GM12875 (cell line): ENCODE results near the gene PLA2G4F.

Experiments used
- H3K4me3 ChIP-seq: one replicate; pipeline ENCODE4 v1.5.1; 2011; ENCODE audit warnings: low read depth, low read length, control low read depth
- TF ChIP-seq, protein P1 (sequence below): IDR thresholded peaks from 2 replicates; pipeline ENCODE4 v1.5.1; 2011; ENCODE audit warnings: low read depth, mild to moderate bottlenecking, control low read depth, inconsistent platforms, low read length, moderate library complexity, borderline replicate concordance; ENCODE audit not compliant: insufficient read depth

PLA2G4F gene, protein sequence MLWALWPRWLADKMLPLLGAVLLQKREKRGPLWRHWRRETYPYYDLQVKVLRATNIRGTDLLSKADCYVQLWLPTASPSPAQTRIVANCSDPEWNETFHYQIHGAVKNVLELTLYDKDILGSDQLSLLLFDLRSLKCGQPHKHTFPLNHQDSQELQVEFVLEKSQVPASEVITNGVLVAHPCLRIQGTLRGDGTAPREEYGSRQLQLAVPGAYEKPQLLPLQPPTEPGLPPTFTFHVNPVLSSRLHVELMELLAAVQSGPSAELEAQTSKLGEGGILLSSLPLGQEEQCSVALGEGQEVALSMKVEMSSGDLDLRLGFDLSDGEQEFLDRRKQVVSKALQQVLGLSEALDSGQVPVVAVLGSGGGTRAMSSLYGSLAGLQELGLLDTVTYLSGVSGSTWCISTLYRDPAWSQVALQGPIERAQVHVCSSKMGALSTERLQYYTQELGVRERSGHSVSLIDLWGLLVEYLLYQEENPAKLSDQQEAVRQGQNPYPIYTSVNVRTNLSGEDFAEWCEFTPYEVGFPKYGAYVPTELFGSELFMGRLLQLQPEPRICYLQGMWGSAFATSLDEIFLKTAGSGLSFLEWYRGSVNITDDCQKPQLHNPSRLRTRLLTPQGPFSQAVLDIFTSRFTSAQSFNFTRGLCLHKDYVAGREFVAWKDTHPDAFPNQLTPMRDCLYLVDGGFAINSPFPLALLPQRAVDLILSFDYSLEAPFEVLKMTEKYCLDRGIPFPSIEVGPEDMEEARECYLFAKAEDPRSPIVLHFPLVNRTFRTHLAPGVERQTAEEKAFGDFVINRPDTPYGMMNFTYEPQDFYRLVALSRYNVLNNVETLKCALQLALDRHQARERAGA

DNA sequence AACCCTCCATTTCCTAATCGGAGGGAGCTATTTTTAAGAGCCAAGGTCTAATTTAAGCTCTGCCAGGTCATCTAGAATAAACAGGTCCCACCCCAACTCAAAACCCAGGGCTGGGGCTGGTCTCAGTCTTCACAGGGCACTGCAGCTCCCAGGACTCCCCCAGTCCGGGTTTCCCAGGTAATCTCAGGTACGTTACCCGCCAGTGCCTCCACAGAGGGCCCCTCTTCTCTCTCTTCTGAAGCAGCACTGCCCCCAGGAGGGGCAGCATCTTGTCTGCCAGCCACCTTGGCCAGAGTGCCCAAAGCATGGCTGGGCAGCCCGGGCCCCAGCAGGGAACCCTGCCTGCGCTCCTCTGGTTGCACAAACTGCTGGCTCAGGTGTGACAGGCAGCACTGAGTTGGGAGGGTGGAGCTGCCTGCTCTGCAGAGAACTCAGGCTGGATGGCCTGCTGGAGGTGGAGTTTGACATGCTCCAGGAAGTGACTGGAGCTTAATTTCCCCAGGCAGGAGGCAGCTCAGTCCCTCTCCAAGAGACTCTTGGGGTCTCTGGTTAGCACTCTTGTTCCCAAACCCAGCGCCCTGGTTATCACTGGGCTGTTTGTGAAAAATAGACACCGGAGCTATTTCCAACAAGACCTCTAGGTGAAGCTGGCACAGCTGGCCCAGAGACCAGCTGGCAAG lies at the start of gene PLA2G4F:
PLA2G4F (minus strand) TSS at position 394 of the 680 bp plus-strand sequence; CDS start at position 307, 87 bp downstream.
- TF ChIP-seq, protein P1, sequence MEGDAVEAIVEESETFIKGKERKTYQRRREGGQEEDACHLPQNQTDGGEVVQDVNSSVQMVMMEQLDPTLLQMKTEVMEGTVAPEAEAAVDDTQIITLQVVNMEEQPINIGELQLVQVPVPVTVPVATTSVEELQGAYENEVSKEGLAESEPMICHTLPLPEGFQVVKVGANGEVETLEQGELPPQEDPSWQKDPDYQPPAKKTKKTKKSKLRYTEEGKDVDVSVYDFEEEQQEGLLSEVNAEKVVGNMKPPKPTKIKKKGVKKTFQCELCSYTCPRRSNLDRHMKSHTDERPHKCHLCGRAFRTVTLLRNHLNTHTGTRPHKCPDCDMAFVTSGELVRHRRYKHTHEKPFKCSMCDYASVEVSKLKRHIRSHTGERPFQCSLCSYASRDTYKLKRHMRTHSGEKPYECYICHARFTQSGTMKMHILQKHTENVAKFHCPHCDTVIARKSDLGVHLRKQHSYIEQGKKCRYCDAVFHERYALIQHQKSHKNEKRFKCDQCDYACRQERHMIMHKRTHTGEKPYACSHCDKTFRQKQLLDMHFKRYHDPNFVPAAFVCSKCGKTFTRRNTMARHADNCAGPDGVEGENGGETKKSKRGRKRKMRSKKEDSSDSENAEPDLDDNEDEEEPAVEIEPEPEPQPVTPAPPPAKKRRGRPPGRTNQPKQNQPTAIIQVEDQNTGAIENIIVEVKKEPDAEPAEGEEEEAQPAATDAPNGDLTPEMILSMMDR = no peak
- no peak within 1 kb of the TSS for H3K4me3 ChIP-seq

DNA sequence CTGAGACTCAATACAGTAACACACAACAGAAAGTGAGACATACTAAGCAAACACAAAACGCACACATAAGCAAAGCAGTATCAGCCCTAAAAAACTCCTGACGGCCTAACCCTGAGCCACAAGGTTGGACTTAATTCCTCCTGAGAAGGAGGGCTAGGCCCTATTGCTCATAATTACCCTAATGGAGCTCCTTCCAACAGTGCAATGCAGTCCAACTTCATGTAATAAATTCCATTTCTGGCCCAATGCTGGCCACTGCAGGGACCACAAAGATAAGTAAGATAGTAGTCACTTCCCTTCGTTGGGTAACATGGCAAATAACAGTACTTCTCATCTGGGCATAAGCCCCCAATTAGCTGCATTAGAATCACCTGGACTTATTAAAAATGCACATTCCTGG lies 47.5 kb upstream of the PLA2G4F start:
- TF ChIP-seq, protein P1 = no peak
- no peak overlapping the region for H3K4me3 ChIP-seq

DNA sequence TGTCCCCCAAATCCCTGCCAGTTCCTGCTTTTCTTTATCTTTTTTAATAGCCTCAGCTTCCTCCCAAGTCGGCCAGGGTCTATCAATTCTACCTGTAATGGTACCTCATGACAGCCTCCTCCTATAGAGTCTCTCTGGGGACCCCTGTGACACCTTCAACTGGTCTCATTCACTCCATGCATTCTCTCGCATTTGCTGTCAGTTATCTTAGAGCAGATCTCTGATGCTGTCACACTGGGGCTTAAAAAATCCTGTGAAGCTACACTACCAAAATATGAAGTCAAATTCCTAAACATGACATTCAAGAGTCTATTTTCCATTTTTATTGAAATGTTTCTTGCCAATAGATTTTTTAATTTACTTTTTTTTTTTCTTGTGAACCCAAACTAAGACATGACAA lies 46.2 kb upstream of the PLA2G4F start:
- TF ChIP-seq, protein P1 = no peak
- no peak overlapping the region for H3K4me3 ChIP-seq

DNA sequence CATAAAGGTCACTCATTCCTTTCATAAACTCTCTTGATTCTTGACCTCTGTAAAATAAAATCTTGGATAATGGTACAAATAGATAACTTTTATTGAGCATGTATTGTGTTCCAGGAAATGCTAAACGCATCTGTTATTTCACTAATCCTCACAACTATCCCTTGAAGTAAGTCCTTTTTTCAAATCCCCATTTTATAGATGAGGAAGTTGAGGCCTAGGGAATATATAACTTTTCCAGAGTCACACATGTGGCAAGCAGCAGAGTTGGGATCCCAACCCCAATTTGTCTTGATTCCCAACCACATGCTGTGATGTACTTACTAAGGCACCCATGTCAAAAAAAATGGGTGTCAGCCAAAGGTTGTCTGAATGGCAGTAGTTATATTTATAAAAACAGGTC lies 45.4 kb upstream of the PLA2G4F start:
- TF ChIP-seq, protein P1 = no peak
- H3K4me3 ChIP-seq = no peak overlapping the region

DNA sequence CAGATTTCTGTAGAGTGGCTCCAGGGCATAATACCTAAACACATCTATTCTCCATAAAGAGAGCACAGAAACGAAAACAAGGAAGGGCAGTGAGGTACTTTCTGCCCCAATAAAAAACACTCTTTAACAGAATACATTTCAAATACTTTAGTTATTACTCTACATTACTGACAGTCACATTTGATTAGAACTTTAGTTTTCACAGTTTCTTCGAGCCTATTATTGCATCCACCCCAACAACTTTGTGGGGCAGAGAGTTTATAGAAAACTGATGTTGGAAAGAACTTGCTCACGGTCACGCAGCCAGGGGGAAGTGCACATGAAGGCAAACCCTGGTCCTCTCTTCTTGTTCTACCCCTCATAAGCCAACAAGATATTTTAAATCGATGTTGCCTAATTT lies 42.7 kb upstream of the PLA2G4F start:
- TF ChIP-seq, protein P1 = no peak
- no peak overlapping the region for H3K4me3 ChIP-seq

DNA sequence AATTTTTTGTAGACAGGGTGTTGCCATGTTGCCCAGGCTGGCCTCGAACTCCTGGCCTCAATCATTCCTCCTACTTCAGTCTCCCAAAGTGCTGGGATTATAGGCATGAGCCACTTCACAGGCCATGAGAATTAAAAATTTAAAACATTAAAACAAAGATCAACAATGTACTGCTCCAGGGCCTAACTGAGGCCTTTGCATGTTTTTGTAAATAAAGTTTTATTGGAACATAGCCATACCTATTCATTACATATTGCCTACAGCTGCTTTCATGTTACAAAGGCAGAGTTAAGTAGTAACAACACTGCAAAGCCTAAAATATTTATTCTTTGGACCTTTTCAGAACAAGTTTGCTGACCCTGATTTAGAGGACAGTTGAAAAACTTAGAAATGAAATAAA lies 42.1 kb upstream of the PLA2G4F start:
- TF ChIP-seq, protein P1 = no peak

More for the DNA sequence above, 42.1 kb upstream of the PLA2G4F start:
- no peak overlapping the region for H3K4me3 ChIP-seq
